ENCODE data around the gene DDI1.

DDI1 gene

GRCh38 chr11:104073950-104074705, 37.7 kb downstream of the DDI1 start:
- in situ Hi-C loops (cut with HindIII; ENCODE audit: low pct_ligation_motif_present, low sequenced_read_pairs), result no loop called here
- no peak overlapping the region for H3K4me3 ChIP-seq (ENCODE audit: low read depth, low read length)
- peak; percentile 29 for DNase-seq
- no peaks in the 10 kb centered on the region for H3K36me3 ChIP-seq (replicated peaks)
- TF ChIP-seq, protein P1, sequence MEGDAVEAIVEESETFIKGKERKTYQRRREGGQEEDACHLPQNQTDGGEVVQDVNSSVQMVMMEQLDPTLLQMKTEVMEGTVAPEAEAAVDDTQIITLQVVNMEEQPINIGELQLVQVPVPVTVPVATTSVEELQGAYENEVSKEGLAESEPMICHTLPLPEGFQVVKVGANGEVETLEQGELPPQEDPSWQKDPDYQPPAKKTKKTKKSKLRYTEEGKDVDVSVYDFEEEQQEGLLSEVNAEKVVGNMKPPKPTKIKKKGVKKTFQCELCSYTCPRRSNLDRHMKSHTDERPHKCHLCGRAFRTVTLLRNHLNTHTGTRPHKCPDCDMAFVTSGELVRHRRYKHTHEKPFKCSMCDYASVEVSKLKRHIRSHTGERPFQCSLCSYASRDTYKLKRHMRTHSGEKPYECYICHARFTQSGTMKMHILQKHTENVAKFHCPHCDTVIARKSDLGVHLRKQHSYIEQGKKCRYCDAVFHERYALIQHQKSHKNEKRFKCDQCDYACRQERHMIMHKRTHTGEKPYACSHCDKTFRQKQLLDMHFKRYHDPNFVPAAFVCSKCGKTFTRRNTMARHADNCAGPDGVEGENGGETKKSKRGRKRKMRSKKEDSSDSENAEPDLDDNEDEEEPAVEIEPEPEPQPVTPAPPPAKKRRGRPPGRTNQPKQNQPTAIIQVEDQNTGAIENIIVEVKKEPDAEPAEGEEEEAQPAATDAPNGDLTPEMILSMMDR (IDR thresholded peaks at IDR 0.05; ENCODE audit: low read depth, low read length, missing control alignments), result no peak
- no peaks in the 10 kb centered on the region for H3K27me3 ChIP-seq (replicated peaks)
- no peak overlapping the region for H3K27ac ChIP-seq

GRCh38 chr11:104075091-104075490, 38.7 kb downstream of the DDI1 start:
- no peak overlapping the region for H3K27ac ChIP-seq
- in situ Hi-C loops (cut with HindIII; ENCODE audit: low pct_ligation_motif_present, low sequenced_read_pairs), result no loop called here
- no peak for DNase-seq

DNA sequence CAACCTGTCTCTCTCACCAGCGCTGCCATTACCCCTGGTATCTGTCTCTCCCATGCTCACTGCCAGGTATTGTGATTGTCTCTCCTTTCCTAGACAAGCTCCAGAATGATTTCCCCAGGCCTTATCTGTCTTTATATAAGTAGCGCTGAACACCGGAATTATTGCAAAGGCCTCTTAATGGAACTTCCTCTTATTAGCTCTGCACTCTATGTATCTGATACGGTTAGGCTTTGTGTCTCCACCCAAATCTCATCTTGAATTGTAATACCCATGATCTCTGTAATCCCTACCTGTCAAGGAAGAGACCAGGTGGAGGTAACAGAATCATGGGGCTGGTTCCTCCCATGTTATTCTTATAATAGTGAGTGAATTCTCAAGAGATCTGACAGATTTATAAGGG, 39.3 kb downstream of the DDI1 start:
- in situ Hi-C loops (cut with HindIII; ENCODE audit: low pct_ligation_motif_present, low sequenced_read_pairs), result no loop called here
- DNase-seq, result no peak
- Histone ChIP-seq H3K27ac (no peak overlapping the region), H3K4me3 (ENCODE audit: low read depth, low read length) (no peak overlapping the region), H3K27me3 (replicated peaks) (no peaks in the 10 kb centered on the region), H3K36me3 (replicated peaks) (no peaks in the 10 kb centered on the region)
- TF ChIP-seq, protein P1 (IDR thresholded peaks at IDR 0.05; ENCODE audit: low read depth, low read length, missing control alignments), result no peak

More at GRCh38 chr11:104075091-104075490, 38.7 kb downstream of the DDI1 start:
- Histone ChIP-seq H3K36me3 (replicated peaks) (no peaks in the 10 kb centered on the region), H3K4me3 (ENCODE audit: low read depth, low read length) (no peak overlapping the region), H3K27me3 (replicated peaks) (no peaks in the 10 kb centered on the region)
- TF ChIP-seq, protein P1 (IDR thresholded peaks at IDR 0.05; ENCODE audit: low read depth, low read length, missing control alignments), result no peak

GRCh38 chr11:104076455-104076854, 40.0 kb downstream of the DDI1 start:
- TF ChIP-seq, protein P1 (IDR thresholded peaks at IDR 0.05; ENCODE audit: low read depth, low read length, missing control alignments), result no peak
- Histone ChIP-seq H3K27me3 (replicated peaks) (no peaks in the 10 kb centered on the region), H3K4me3 (ENCODE audit: low read depth, low read length) (no peak overlapping the region), H3K36me3 (replicated peaks) (no peaks in the 10 kb centered on the region), H3K27ac (no peak overlapping the region)
- no peak for DNase-seq
- in situ Hi-C loops (cut with HindIII; ENCODE audit: low pct_ligation_motif_present, low sequenced_read_pairs), result no loop called here

DNA sequence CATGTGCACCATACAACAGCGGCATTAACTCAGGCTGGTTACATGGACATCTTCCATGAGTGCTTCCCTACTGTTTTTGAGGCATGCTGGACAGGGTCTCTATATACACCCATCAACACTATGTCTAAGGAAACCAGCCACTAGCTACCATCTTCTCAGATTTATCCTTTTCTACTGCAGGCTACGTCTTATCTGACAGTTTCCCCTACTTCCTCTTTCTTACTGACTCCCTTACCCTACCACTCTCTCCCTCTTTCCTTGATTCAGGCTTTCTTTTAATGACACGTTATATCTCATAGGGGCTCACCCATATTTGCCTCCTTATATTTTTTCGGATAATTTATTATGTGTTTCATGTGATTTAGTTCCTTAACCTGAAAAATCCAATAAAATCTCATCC, 41.8 kb downstream of the DDI1 start:
- H3K27ac ChIP-seq, result no peak overlapping the region
- no peak overlapping the region for H3K4me3 ChIP-seq (ENCODE audit: low read depth, low read length)
- no peaks in the 10 kb centered on the region for H3K36me3 ChIP-seq (replicated peaks)
- H3K27me3 ChIP-seq (replicated peaks), result no peaks in the 10 kb centered on the region
- TF ChIP-seq, protein P1 (IDR thresholded peaks at IDR 0.05; ENCODE audit: low read depth, low read length, missing control alignments), result no peak
- DNase-seq, result no peak
- in situ Hi-C loops (cut with HindIII; ENCODE audit: low pct_ligation_motif_present, low sequenced_read_pairs), result no loop called here

GRCh38 chr11:104078995-104079394, 42.6 kb downstream of the DDI1 start:
- Histone ChIP-seq H3K4me3 (ENCODE audit: low read depth, low read length) (no peak overlapping the region), H3K27ac (no peak overlapping the region), H3K27me3 (replicated peaks) (no peaks in the 10 kb centered on the region), H3K36me3 (replicated peaks) (no peaks in the 10 kb centered on the region)
- no peak for DNase-seq
- in situ Hi-C loops (cut with HindIII; ENCODE audit: low pct_ligation_motif_present, low sequenced_read_pairs), result no loop called here
- TF ChIP-seq, protein P1 (IDR thresholded peaks at IDR 0.05; ENCODE audit: low read depth, low read length, missing control alignments), result no peak

Data from brain microvascular endothelial cell (primary cell).